ENCODE data around the gene WNT10A.
"Not testable (repeated sequence)": the region's sequence is repeated elsewhere in the genome, so short reads cannot be mapped to it uniquely, and the experiment has no call there.

Gene WNT10A

GRCh38 chr2:218895326-218895725, 14.7 kb downstream of the WNT10A start:
- DNase-seq, result no peak

- DNase-seq, result no peak
These were observed 15.3 kb downstream of the WNT10A start for GRCh38 chr2:218895759-218896500.

DNA sequence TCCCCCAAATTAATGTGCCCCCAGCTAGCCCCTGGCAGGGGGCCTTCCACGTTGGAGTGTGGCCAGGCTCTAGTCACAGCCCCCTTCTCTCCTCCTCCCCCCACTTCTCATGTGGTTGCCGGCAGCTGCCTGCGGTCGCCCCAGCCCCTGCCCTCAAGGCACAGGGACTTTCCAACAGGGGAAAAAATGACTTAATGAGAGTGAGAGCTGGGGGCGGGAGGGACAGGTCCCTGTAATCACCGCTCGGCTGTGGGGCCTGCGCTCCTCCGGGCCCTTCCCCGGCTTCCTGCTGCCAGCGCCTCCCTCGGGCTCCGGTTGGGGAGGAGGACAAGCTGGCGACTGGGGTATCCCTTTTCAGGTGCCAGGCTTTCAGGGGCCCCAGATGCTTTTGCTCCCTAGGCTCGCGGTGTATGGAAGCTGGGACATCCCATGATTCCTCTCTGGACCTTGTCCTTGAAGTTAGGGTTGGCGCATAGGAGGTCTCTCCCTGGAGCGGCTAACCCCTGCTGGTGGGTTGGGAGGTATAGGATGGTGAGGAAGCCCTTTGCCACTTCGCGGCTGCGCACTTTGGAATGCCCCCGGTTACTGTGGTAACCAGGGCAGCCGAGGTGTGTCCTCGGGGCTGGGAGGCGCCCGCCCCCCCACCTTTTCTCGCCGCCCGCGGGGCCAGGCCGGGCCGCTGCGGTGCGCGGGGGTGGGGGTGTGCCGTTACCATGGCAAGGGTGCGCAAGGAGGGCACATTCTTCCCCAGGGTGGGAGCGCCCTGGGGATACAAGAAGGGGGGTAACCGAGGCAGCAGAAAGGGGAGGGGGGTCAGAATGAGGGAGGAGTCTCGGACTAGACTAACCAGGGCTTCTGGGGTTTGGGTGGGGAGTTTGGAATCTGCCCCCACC, 16.1 kb downstream of the WNT10A start:
- peak; percentile 89 for DNase-seq

DNA sequence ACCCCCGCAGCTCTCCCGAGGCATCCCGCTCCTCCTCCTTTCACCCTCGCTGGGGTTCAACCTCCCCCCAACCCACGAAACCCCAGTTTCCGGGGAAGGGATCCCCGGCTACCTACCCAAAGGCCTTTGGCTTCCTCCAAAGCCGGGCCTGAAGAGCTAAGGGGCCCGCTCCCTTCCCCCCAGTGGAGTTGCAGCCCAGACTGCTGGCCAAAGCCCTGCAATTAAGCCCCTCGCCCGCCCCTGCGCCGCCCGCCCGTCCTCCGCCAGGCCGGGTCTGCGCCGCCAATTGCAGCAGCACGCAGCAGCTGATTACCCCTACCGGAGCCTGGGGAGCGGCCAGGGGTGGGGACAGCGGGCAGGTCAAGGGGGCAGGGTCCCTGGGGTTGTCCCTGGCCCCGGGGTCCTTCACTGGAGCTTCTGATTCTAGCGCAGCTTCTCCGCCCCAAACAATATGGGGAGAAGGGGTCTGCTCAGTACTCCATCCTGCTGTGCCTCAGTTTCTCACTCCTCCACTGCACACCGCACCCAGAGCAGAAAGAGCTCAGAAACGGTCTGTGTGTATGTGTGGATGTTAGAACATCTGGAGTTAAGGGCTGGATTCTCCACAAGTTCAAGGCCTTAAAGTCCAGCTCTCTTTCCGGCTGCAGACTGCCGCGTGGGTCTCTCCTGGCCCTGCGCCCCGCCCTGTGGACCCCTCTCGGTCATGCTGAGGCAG, 16.9 kb downstream of the WNT10A start:
- no peak for DNase-seq

GRCh38 chr2:218898109-218898878, 17.6 kb downstream of the WNT10A start:
- peak; percentile 96 for DNase-seq

DNA sequence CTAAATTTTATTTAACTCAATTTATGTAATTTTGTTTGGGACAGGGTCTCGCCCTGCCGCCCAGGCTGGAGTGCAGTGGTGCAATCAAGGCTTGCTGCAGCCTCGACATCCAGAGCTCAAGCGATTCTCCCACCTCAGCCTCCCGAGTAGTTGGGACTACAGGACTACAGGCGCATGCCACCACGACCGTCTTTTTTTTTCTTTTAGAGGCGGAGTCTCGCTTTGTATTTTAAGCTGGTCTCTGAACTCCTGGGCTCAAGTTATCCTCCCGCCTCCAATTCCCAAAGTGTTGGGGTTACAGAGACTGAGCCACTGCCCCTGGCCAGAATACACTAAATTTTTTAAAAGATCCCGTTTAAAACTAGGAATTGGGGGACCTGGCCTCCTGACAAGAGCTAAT, 18.5 kb downstream of the WNT10A start:
- no peak for DNase-seq

DNA sequence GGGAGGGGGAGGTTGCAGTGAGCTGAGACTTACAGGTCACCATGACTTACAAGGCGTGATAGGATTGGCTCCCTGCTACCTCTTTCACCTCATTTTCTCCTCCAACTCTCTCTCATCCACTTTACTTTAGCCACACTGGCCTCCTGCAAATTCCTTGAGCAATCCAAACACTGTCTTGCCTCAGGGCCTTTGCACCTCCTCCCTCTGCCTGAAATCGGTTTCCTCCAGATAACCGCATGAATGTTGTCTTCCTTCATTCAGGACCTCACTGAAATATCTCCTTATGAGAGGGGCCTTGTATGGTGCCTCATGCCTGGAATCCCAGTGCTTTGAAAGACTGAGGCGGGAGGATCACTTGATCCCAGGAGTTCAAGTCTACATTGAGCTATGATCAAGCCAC, 21.8 kb downstream of the WNT10A start:
- DNase-seq, result no peak

GRCh38 chr2:218904176-218904575, 23.5 kb downstream of the WNT10A start:
- no peak for DNase-seq

GRCh38 chr2:218908721-218909619, 28.3 kb downstream of the WNT10A start:
- DNase-seq, result peak; percentile 95

DNA sequence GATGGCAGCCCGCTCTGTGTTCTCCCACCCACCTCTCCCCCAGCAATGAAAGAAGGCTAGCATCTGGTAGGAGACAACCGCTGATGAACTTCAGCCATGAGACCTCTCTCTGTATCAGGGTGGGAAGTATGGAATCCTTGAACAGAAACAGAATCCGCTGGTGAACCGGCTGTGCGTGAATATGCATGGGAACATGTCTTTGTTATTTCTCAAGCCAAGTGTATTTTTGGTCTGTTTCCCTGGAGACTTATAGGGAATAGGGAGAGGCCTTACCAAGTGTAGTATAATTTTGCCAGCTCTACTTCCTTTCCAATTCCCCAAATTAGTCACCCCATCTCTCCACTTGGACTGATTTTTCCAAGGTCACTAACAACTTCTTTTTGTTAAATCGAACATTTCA, 30.1 kb downstream of the WNT10A start:
- no peak for DNase-seq

DNA sequence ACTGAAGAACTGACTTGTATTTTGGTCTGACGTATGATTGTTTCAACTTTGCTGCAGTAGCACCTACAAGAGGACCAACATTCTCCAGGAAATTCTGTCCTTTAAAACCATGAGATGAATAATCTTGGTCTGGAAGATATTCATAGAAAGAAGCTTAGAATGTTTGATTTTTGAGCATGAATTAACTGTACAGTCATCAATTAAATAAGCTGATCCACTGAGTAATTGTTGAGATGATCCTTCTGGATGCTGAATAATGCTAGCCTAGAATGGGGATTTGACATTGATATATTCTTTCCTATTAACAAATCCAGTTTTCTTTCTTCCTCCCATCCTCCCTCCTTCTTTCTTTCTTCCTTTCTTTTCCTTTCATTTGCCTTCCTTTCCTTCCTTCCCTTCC, 39.9 kb downstream of the WNT10A start:
- DNase-seq, result no peak

DNA sequence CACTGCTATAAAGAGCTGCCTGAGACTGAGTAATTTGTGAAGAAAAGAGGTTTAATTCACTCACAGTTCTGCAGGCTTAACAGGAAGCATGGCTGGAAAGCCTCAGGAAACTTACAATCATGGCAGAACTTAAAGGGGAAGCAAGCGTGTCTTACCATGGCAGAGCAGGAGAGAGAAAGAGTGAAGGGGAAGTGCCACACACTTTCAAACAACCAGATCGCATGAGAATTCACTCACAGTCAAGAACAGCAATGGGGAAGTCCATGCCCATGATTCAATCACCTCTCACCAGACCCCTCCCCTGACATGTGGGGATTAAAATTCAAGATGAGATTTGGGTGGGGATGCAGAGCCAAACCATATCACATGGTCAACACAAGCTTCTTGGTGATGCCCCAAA, 44.1 kb downstream of the WNT10A start:
- no peak for DNase-seq

GRCh38 chr2:218925434-218925833, 44.8 kb downstream of the WNT10A start:
- no peak for DNase-seq

DNA sequence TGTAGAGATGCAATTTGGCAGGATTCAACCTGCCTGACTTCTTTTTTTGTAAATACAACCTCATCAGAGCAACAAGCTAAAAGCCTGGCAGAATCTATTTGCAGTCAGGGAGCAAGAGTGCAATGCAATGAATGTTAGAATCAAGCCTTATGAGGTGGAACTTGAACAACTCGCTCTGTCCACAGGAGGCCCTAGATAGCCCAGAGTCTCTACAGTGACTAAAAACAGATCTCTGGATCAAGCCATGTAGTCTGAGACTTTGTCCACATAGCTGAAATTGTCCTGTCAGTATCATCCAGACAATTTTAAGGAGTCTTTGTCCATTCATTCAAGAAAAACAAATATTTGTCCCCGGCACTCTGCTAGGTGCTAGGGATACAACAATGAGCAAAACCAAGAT, 46.8 kb downstream of the WNT10A start:
- no peak for DNase-seq

DNA sequence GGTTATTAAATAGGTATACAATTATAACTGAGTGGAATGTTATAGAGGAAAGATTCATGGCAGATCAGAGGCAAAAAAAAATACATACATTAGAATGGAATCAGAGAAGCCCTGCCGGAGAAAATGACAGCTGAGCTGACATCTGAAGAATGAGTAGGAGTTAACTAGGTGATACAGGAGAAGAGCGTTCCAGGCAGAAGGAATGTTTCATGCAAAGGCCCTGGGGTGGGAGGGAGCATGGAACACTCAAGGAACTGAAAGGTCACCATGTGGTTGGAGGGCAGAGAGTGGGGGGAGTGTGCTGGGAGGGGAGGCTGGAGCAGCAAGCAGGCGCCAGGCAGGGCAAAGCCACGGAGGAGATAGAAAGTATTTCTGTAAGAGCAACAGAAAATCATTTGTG, 47.2 kb downstream of the WNT10A start:
- DNase-seq, result no peak

DNA sequence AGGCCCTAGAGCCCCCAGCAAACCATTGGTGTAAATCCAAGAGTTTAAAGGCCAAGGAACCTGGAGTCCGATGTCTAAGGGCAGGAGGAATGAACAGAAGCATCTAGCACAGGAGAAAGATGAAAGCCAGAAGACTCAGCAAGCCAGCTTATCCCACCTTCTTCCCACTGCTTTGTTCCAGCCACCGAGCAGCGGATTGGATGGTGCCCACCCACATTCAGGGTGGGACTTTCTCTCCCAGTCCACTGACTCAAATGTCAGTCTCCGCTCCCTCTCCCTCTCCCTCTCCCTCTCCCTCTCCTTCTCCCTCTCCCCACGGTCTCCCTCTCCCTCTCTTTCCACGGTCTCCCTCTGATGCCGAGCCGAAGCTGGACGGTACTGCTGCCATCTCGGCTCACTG, 49.8 kb downstream of the WNT10A start:
- not testable (repeated sequence) for DNase-seq

DNA sequence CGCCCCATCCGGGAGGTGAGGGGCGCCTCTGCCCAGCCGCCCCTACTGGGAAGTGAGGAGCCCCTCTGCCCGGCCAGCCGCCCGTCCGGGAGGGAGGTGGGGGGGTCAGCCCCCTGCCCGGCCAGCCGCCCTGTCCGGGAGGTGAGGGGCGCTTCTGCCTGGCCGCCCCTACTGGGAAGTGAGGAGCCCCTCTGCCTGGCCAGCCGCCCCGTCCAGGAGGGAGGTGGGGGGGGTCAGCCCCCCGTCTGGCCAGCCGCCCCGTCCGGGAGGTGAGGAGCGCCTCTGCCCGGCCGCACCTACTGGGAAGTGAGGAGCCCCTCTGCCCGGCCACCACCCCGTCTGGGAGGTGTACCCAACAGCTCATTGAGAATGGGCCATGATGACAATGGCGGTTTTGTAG, 51.1 kb downstream of the WNT10A start:
- not testable (repeated sequence) for DNase-seq
